SJCRH30 (cell line): ENCODE data around the gene CFAP210. TPM values are rescaled to one million over a fixed set of nuclear protein-coding genes. Genes with fewer than 3 reads are reported as not detected.

Experiments
- total RNA-seq: library from RNA; depleted of rRNA; stranded (reverse); fragments of >200 nt; shearing (Covaris generic); gene quantifications from 2 replicates; pipeline ENCODE4 v1.2.3, GENCODE V29; 2014; rRNA removed

Gene CFAP210
- total RNA-seq, 1 experiment from 2014 or later = not detected

Other genes with a start within 250 kb of the CFAP210 start
- gene BBS5, start 214.9 kb downstream of the CFAP210 start, total RNA-seq = 4.1 and 5.4 TPM in 2 replicates
- 21.1 and 26.1 TPM in 2 replicates for gene KLHL41, start 184.7 kb downstream of the CFAP210 start, total RNA-seq
- gene FASTKD1, start 120.5 kb downstream of the CFAP210 start, total RNA-seq = 33.2 and 40.0 TPM in 2 replicates
- 41.1 and 56.2 TPM in 2 replicates for gene PPIG, start 110.1 kb downstream of the CFAP210 start, total RNA-seq
- 4.7 and 4.9 TPM in 2 replicates for gene PHOSPHO2, start 64 bp upstream of the CFAP210 start, total RNA-seq
- 51.1 and 52.3 TPM in 2 replicates for gene KLHL23, start 39.4 kb upstream of the CFAP210 start, total RNA-seq
- gene SSB, start 104.5 kb upstream of the CFAP210 start, total RNA-seq = 225 and 256 TPM in 2 replicates
- gene METTL5, start 130.5 kb upstream of the CFAP210 start, total RNA-seq = 40.5 and 41.2 TPM in 2 replicates
- gene UBR3, start 133.0 kb upstream of the CFAP210 start, total RNA-seq = 26.4 and 31.4 TPM in 2 replicates